Body of pancreas (tissue), 4 donors: ENCODE results near the gene TFAP2A. TPM values are rescaled to one million over a fixed set of nuclear protein-coding genes. Genes with fewer than 3 reads are reported as not detected.

Source experiments
- ATAC-seq: fragments of 150-250 bp; one replicate; pipeline ENCODE4 v1.9.1; 2016
- DNase-seq, 4 donors: peaks; one replicate each; pipeline ENCODE4 v3.0.0-alpha.2; 2019
- H3K27ac ChIP-seq, 4 donors: fragments of 200-600 bp; sonication (generic); 1 replicate in 3 of 4; 2 replicates in 1 of 4; pipeline versions ENCODE4 v1.5.1 to v1.6.1; 2016 to 2019; ENCODE audit warnings: mild to moderate bottlenecking in 1 of 4, mixed read lengths in 1 of 4, moderate library complexity in 1 of 4
- H3K27me3 ChIP-seq, 2 donors: fragments of 200-600 bp; sonication (generic); one replicate each; pipeline ENCODE4 v1.6.0; 2016; ENCODE audit warnings: mild to moderate bottlenecking in 1 of 2
- H3K36me3 ChIP-seq, 2 donors: fragments of 200-600 bp; sonication (generic); replicated peaks in 1 of 2; 2 replicates each; pipeline ENCODE4 v1.5.1; 2016; ENCODE audit warnings: low read depth in 2 of 2; ENCODE audit not compliant: insufficient read depth in 1 of 2
- H3K4me1 ChIP-seq: fragments of 200-600 bp; sonication (generic); one replicate; pipeline ENCODE4 v1.6.0; 2016
- H3K4me3 ChIP-seq, 2 donors: fragments of 200-600 bp; sonication (generic); 1 replicate in 1 of 2; 2 replicates in 1 of 2; pipeline ENCODE4 v1.5.1; 2016 to 2019
- H3K9me3 ChIP-seq, 3 donors: fragments of 200-600 bp; sonication (generic); 1 replicate in 2 of 3; 2 replicates in 1 of 3; pipeline ENCODE4 v1.5.1; 2016
- POLR2A ChIP-seq, 3 donors: fragments of 450-650 bp; IDR thresholded peaks; one replicate each; pipeline ENCODE4 v1.6.1; 2016; ENCODE audit warnings: antibody characterized with exemption in 3 of 3, mild to moderate bottlenecking in 2 of 3
- WGBS, 2 donors: methylation state at CpG; one replicate each; pipeline ENCODE4 v1.1.5; 2017; 5-methylcytosine and 5-hydroxymethylcytosine counted together
- intact Hi-C: fragments of 100-400 bp; cut with DNase I; formaldehyde crosslinking; loops from one replicate; pipeline ENCODE4 v1.15.1; 2023
- total RNA-seq, 2 donors: library from RNA; depleted of rRNA; stranded (reverse); fragments of >200 nt; gene quantifications; one replicate each; pipeline ENCODE4 v1.1.0, GENCODE V29; 2016
- TF ChIP-seq, protein P1 (sequence below), 7 experiments: fragments of 450-650 bp in 4 of 7; fragments of 200-600 bp in 3 of 7; sonication (generic) in 3 of 7; IDR thresholded peaks; one replicate each; pipeline ENCODE4 v1.5.1; 2016 to 2019; ENCODE audit warnings: antibody characterized with exemption in 7 of 7

TFAP2A gene
- total RNA-seq, 2 donors from 2014 or later: not detected

DNA sequence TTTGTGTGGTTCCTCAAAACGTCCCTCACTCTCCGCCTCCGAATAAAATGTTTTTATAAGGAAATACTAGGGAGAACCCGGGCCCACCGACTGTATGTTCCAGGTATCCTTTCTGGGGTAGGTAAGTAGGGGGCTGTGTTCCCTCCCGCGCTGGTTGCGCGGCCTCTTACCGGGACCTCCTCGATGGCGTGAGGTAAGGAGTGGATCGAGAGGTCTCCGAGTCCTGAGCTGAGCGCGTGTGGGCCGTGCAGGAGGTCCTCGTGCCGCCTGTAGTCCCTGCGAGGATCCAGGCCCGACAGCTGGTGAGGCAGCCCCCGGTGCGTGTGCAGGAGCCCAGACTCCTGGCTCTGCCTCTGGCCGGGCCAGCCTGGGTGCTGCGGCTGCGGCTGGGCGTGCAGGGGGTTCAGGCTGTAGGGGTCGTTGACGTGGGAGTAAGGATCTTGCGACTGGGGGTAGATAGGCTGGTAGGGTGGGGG, 5.1 kb downstream of the TFAP2A start:
- no peak for TF ChIP-seq POLR2A (IDR thresholded peaks at IDR 0.05)
- TF ChIP-seq, protein P1, sequence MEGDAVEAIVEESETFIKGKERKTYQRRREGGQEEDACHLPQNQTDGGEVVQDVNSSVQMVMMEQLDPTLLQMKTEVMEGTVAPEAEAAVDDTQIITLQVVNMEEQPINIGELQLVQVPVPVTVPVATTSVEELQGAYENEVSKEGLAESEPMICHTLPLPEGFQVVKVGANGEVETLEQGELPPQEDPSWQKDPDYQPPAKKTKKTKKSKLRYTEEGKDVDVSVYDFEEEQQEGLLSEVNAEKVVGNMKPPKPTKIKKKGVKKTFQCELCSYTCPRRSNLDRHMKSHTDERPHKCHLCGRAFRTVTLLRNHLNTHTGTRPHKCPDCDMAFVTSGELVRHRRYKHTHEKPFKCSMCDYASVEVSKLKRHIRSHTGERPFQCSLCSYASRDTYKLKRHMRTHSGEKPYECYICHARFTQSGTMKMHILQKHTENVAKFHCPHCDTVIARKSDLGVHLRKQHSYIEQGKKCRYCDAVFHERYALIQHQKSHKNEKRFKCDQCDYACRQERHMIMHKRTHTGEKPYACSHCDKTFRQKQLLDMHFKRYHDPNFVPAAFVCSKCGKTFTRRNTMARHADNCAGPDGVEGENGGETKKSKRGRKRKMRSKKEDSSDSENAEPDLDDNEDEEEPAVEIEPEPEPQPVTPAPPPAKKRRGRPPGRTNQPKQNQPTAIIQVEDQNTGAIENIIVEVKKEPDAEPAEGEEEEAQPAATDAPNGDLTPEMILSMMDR (IDR thresholded peaks at IDR 0.05): no peak
- ATAC-seq (no peak), DNase-seq (no peak)
- 10 to 11% methylated on average over 24 to 30 of the region's 30 CpGs for WGBS, 2 donors
- Histone ChIP-seq H3K27me3 (peaks cover 0 to 47% of the 10 kb centered on the region in 2 donors), H3K27ac (no peak overlapping the region), H3K4me1 (peaks cover 32% of the 10 kb centered on the region), H3K4me3 (no peak overlapping the region), H3K9me3 (peaks cover 0 to 12% (median 0%) of the 10 kb centered on the region in 3 donors), H3K36me3 (no peaks in the 10 kb centered on the region)
- intact Hi-C loops: no loop called here

DNA sequence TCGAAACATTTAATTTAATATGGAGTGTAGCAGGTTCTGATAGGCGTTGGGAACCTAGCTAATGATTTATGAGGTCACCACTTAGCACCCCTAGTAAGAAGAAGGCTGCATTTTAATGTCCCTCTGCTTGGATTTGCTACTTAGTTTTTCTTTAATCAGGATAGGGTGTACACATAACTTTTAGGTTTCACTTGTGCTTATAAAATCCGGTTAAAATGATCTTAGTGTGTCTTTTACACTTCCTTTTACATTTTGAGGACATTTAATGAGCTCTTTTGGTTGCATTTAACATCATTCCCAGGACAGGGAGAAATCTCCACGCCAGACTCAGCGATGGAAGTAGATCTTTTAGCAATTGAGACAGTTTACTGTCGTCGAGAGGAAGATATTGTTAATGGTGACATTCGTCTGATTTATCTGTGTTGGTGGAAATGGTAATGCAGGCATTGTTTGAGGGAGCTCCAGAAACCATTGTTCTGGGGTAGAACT, 5.6 kb downstream of the TFAP2A start:
- no peak overlapping the region for H3K27ac ChIP-seq
- ATAC-seq (no peak), DNase-seq (no peak)
- peaks cover 0 to 12% (median 0%) of the 10 kb centered on the region in 3 donors for H3K9me3 ChIP-seq
- WGBS, 2 donors: 7 to 15% methylated on average over 8 of the region's 8 CpGs
- H3K4me3 ChIP-seq: no peak overlapping the region
- no peak for TF ChIP-seq POLR2A (IDR thresholded peaks at IDR 0.05)
- TF ChIP-seq, protein P1 (IDR thresholded peaks at IDR 0.05): no peak
- peaks cover 0 to 42% of the 10 kb centered on the region in 2 donors for H3K27me3 ChIP-seq
- no peaks in the 10 kb centered on the region for H3K36me3 ChIP-seq
- intact Hi-C loops: no loop called here
- H3K4me1 ChIP-seq: peaks cover 31% of the 10 kb centered on the region

DNA sequence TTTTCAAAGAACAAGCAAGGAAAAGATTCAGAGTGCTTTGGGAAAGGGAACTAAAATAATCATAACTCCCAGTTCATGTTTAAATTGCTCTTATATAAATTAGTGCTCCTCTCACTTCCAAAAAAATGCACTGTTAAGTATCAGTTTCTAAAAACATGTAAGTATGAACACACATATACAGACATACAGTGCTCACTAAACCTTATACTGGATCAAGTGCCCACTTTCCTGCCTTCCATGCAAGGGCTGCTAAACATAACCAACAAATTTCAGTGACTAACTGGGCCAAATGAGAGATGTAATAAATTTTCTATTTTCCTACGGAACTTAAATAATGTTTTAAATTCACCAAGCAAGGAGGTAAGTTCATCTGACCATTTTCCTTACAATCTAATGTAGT, 6.4 kb downstream of the TFAP2A start:
- TF ChIP-seq, protein P1 (IDR thresholded peaks at IDR 0.05): no peak
- no peak for TF ChIP-seq POLR2A (IDR thresholded peaks at IDR 0.05)
- ATAC-seq: no peak
- peaks cover 28% of the 10 kb centered on the region for H3K4me1 ChIP-seq
- DNase-seq: no peak
- 9% methylated on average over 1 of the region's 1 CpG for WGBS, 2 donors
- H3K36me3 ChIP-seq: no peaks in the 10 kb centered on the region
- H3K9me3 ChIP-seq: peaks cover 0 to 12% (median 0%) of the 10 kb centered on the region in 3 donors
- no peak overlapping the region for H3K27ac ChIP-seq
- no peak overlapping the region for H3K4me3 ChIP-seq
- intact Hi-C loops: no loop called here
- peaks cover 0 to 34% of the 10 kb centered on the region in 2 donors for H3K27me3 ChIP-seq

DNA sequence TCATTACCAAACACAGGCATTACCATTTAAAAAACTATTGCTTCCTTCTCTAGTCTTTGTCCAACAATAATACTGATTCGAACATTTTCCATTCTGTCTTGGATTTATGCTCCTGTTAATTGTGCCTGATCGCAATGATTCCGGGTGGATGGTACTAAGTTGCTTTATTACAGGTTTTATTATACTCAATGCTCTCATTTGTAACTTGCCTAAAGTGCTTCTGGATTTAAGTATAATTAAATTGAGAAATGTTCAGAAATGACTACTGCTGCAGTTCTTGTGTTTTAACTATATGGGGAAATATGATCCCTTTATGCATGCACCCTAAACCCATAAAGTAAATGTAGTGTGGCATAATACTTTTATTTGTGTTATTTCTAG, 7.2 kb downstream of the TFAP2A start:
- H3K9me3 ChIP-seq: peaks cover 0 to 12% (median 0%) of the 10 kb centered on the region in 3 donors
- no peak overlapping the region for H3K4me3 ChIP-seq
- ATAC-seq (no peak), DNase-seq (no peak)
- H3K27ac ChIP-seq: no peak overlapping the region
- peaks cover 0 to 26% of the 10 kb centered on the region in 2 donors for H3K27me3 ChIP-seq
- peaks cover 22% of the 10 kb centered on the region for H3K4me1 ChIP-seq
- intact Hi-C loops: no loop called here
- WGBS, 2 donors: 10 to 23% methylated on average over 3 of the region's 3 CpGs
- no peaks in the 10 kb centered on the region for H3K36me3 ChIP-seq
- TF ChIP-seq, protein P1 (IDR thresholded peaks at IDR 0.05): no peak
- TF ChIP-seq POLR2A (IDR thresholded peaks at IDR 0.05): no peak
